SK-N-SH (cell line): Measurements from ENCODE around the gene POU4F1. TPM values are rescaled to one million over a fixed set of nuclear protein-coding genes. Genes with fewer than 3 reads are reported as not detected.

Experiments
- CTCF ChIA-PET: fragments of 300-600, 350-600 bp; formaldehyde crosslinking; extraction: SDS; loops from one replicate; lab custom pipeline; 2021; lab: Yijun Ruan, JAX
- POLR2A ChIA-PET: fragments of 350-600 bp; sonication (Branson Sonifier 250); formaldehyde crosslinking; extraction: SDS; loops from one replicate; lab custom pipeline; 2020; ENCODE audit warnings: antibody characterized with exemption, inconsistent platforms; lab: Yijun Ruan, JAX
- DNase-seq: peaks from one replicate; pipeline ENCODE4 v3.0.0; 2012
- H2AFZ ChIP-seq: fragments of 200-600 bp; sonication (generic); 2 replicates; pipeline ENCODE4 v1.8.1; 2016; ENCODE audit warnings: antibody characterized with exemption, mild to moderate bottlenecking, low read depth
- H3F3A ChIP-seq: fragments of 200-600 bp; sonication (generic); replicated peaks from 2 replicates; pipeline ENCODE3; 2016; ENCODE audit warnings: antibody characterized with exemption, mild to moderate bottlenecking; ENCODE audit not compliant: insufficient read depth
- H3K27ac ChIP-seq, 2 experiments: fragments of 200-500 bp in 1 of 2; fragments of 200-600 bp in 1 of 2; sonication (Bioruptor generic) in 1 of 2; sonication (generic), shearing (Covaris generic) in 1 of 2; 2 replicates each; pipeline versions ENCODE4 v1.5.1 to v1.6.1; 2014 to 2016; ENCODE audit warnings: low read depth in 2 of 2, inconsistent platforms in 1 of 2, low read length in 1 of 2, mild to moderate bottlenecking in 1 of 2, mixed read lengths in 1 of 2
- H3K27me3 ChIP-seq: fragments of 200-600 bp; sonication (generic), shearing (Covaris generic); 2 replicates; pipeline ENCODE4 v1.6.1; 2016; ENCODE audit warnings: mixed run types; ENCODE audit not compliant: insufficient read depth
- H3K36me3 ChIP-seq, 2 experiments: fragments of 200-500 bp in 1 of 2; fragments of 200-600 bp in 1 of 2; sonication (Bioruptor generic) in 1 of 2; sonication (generic) in 1 of 2; replicated peaks in 1 of 2; 2 replicates each; pipeline versions ENCODE3 to v1.5.1; 2014 to 2016; ENCODE audit warnings: low read length in 1 of 2, mild to moderate bottlenecking in 1 of 2; ENCODE audit not compliant: insufficient read depth in 2 of 2, control insufficient read depth in 1 of 2
- H3K4me1 ChIP-seq, 2 experiments: fragments of 200-500 bp in 1 of 2; fragments of 200-600 bp in 1 of 2; sonication (Bioruptor generic) in 1 of 2; sonication (generic), shearing (Covaris generic) in 1 of 2; 2 replicates each; pipeline versions ENCODE4 v1.5.1 to v1.6.1; 2014 to 2016; ENCODE audit warnings: low read depth in 1 of 2, low read length in 1 of 2, mixed run types in 1 of 2; ENCODE audit not compliant: insufficient read depth in 2 of 2, control insufficient read depth in 1 of 2
- H3K4me2 ChIP-seq: fragments of 200-600 bp; sonication (generic), shearing (Covaris generic); 2 replicates; pipeline ENCODE4 v1.6.1; 2017; ENCODE audit warnings: mixed run types
- H3K4me3 ChIP-seq, 2 experiments: fragments of 200-500 bp in 1 of 2; fragments of 200-600 bp in 1 of 2; sonication (Bioruptor generic) in 1 of 2; sonication (generic), shearing (Covaris generic) in 1 of 2; 2 replicates each; pipeline versions ENCODE4 v1.5.1 to v1.8.1; 2014 to 2016; ENCODE audit warnings: low read depth in 2 of 2, inconsistent platforms in 1 of 2, low read length in 1 of 2, mild to moderate bottlenecking in 1 of 2, mixed read lengths in 1 of 2, moderate library complexity in 1 of 2
- H3K79me2 ChIP-seq: fragments of 200-600 bp; sonication (generic); 2 replicates; pipeline ENCODE4 v1.8.1; 2017; ENCODE audit warnings: mild to moderate bottlenecking; ENCODE audit not compliant: insufficient read depth
- H3K9ac ChIP-seq: fragments of 200-600 bp; sonication (generic); 2 replicates; pipeline ENCODE4 v1.6.1; 2017; ENCODE audit warnings: mixed run types
- H3K9me2 ChIP-seq: fragments of 200-600 bp; sonication (generic); 2 replicates; pipeline ENCODE4 v1.6.1; 2017; ENCODE audit warnings: mixed run types
- H3K9me3 ChIP-seq: fragments of 200-600 bp; sonication (generic); 2 replicates; pipeline ENCODE4 v1.6.1; 2017; ENCODE audit warnings: mixed run types, mild to moderate bottlenecking, moderate library complexity
- H4K20me1 ChIP-seq: fragments of 200-600 bp; sonication (generic); 2 replicates; pipeline ENCODE4 v1.6.1; 2017; ENCODE audit warnings: mild to moderate bottlenecking, mixed run types; ENCODE audit not compliant: insufficient read depth
- ELF1 ChIP-seq: IDR thresholded peaks from 2 replicates; pipeline ENCODE4 v1.4.0; 2012
- EP300 ChIP-seq, 2 experiments: IDR thresholded peaks; 2 replicates each; pipeline versions ENCODE4 v1.4.0 to v1.6.1; 2012; ENCODE audit warnings: borderline replicate concordance in 1 of 2, low read depth in 1 of 2, low read length in 1 of 2
- FOXM1 ChIP-seq: IDR thresholded peaks from 2 replicates; pipeline ENCODE4 v1.4.0; 2012; ENCODE audit warnings: low read depth, mild to moderate bottlenecking
- GATA2 ChIP-seq: sonication (generic); formaldehyde crosslinking; IDR thresholded peaks from 2 replicates; pipeline ENCODE4 v1.5.0; 2020; ENCODE audit warnings: mild to moderate bottlenecking, missing genetic modification reagents
- MEF2A ChIP-seq: IDR thresholded peaks from 2 replicates; pipeline ENCODE4 v1.4.0; 2012; ENCODE audit warnings: low read depth, borderline replicate concordance
- MXI1 ChIP-seq: IDR thresholded peaks from 2 replicates; pipeline ENCODE4 v1.6.1; 2012; ENCODE audit warnings: mild to moderate bottlenecking, low read depth, low read length, improper control_type of control experiment
- POLR2AphosphoS5 ChIP-seq: IDR thresholded peaks from 2 replicates; pipeline ENCODE4 v1.6.1; 2012; ENCODE audit warnings: low read depth, low read length
- RAD21 ChIP-seq: IDR thresholded peaks from 2 replicates; pipeline ENCODE4 v1.6.1; 2012; ENCODE audit warnings: mild to moderate bottlenecking, low read length
- RCOR1 ChIP-seq: fragments of 150-350 bp; IDR thresholded peaks from 2 replicates; pipeline ENCODE4 v1.6.1; 2017; ENCODE audit warnings: antibody characterized with exemption, low read length
- REST ChIP-seq: IDR thresholded peaks from 2 replicates; pipeline ENCODE4 v1.6.1; 2012; ENCODE audit warnings: mild to moderate bottlenecking, low read depth, low read length, moderate library complexity
- RFX5 ChIP-seq: IDR thresholded peaks from 2 replicates; pipeline ENCODE4 v1.6.1; 2012; ENCODE audit warnings: mild to moderate bottlenecking, improper control_type of control experiment, low read length
- SIN3A ChIP-seq: IDR thresholded peaks from 2 replicates; pipeline ENCODE4 v1.6.1; 2012; ENCODE audit warnings: low read depth, mild to moderate bottlenecking, low read length, moderate library complexity, borderline replicate concordance
- TEAD4 ChIP-seq: IDR thresholded peaks from 2 replicates; pipeline ENCODE4 v1.4.0; 2012; ENCODE audit warnings: mild to moderate bottlenecking, borderline replicate concordance; ENCODE audit not compliant: insufficient read depth
- ZBTB33 ChIP-seq: IDR thresholded peaks from 2 replicates; pipeline ENCODE4 v1.4.0; 2012; ENCODE audit warnings: low read depth, borderline replicate concordance
- WGBS: methylation state at CpG from one replicate; pipeline ENCODE4 v1.1.6; 2017; ENCODE audit warnings: low lambda C conversion rate; 5-methylcytosine and 5-hydroxymethylcytosine counted together
- polyA plus RNA-seq, 3 experiments: library from polyadenylated mRNA; depleted of rRNA; stranded (reverse); fragments of >200 nt; gene quantifications; 2 replicates each; pipeline ENCODE4 v1.2.3, GENCODE V29; 2012
- TF ChIP-seq, protein P1 (sequence below): IDR thresholded peaks from 2 replicates; pipeline ENCODE4; 2012
- TF ChIP-seq, protein P2 (sequence below): fragments of 200-600 bp; sonication (generic); IDR thresholded peaks from 2 replicates; pipeline ENCODE4 v1.6.1; 2017; ENCODE audit warnings: antibody characterized with exemption, mild to moderate bottlenecking, moderate library complexity
- TF ChIP-seq, protein P3 (sequence below): fragments of 150-350 bp; IDR thresholded peaks from 2 replicates; pipeline ENCODE4 v1.6.1; 2016; ENCODE audit warnings: mild to moderate bottlenecking, low read depth, low read length

Gene POU4F1
- polyA plus RNA-seq, 1 of the 3 experiments (the other 2 are of a cell fraction), result not detected

- no peak overlapping the region for H3K4me2 ChIP-seq
- POLR2A ChIA-PET, result no interaction called here
- no peak overlapping the region for H3K4me3 ChIP-seq
- peaks cover 22 to 28% of the 10 kb centered on the region in 2 experiments for H3K36me3 ChIP-seq
- 87% methylated on average over 2 of the region's 2 CpGs for WGBS
- H3K4me1 ChIP-seq, result no peaks in the 10 kb centered on the region
- H2AFZ ChIP-seq, result no peak overlapping the region
- H4K20me1 ChIP-seq, result peaks cover 5% of the 10 kb centered on the region; the same call in 1 of the 2 replicates
- TF ChIP-seq SIN3A, result no peak
- TF ChIP-seq, protein P1, sequence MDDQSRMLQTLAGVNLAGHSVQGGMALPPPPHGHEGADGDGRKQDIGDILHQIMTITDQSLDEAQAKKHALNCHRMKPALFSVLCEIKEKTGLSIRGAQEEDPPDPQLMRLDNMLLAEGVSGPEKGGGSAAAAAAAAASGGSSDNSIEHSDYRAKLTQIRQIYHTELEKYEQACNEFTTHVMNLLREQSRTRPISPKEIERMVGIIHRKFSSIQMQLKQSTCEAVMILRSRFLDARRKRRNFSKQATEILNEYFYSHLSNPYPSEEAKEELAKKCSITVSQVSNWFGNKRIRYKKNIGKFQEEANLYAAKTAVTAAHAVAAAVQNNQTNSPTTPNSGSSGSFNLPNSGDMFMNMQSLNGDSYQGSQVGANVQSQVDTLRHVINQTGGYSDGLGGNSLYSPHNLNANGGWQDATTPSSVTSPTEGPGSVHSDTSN, result no peak
- no peak for TF ChIP-seq FOXM1
- TF ChIP-seq POLR2AphosphoS5, result no peak
- TF ChIP-seq, protein P2, sequence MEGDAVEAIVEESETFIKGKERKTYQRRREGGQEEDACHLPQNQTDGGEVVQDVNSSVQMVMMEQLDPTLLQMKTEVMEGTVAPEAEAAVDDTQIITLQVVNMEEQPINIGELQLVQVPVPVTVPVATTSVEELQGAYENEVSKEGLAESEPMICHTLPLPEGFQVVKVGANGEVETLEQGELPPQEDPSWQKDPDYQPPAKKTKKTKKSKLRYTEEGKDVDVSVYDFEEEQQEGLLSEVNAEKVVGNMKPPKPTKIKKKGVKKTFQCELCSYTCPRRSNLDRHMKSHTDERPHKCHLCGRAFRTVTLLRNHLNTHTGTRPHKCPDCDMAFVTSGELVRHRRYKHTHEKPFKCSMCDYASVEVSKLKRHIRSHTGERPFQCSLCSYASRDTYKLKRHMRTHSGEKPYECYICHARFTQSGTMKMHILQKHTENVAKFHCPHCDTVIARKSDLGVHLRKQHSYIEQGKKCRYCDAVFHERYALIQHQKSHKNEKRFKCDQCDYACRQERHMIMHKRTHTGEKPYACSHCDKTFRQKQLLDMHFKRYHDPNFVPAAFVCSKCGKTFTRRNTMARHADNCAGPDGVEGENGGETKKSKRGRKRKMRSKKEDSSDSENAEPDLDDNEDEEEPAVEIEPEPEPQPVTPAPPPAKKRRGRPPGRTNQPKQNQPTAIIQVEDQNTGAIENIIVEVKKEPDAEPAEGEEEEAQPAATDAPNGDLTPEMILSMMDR, result no peak
- TF ChIP-seq RAD21, result no peak
- no peak for TF ChIP-seq RCOR1
- TF ChIP-seq ELF1, result no peak
- no peak for TF ChIP-seq EP300 (IDR thresholded peaks at IDR 0.05; ENCODE audit: borderline replicate concordance in 1 of 2, low read depth in 1 of 2, low read length in 1 of 2)
- no peak for TF ChIP-seq TEAD4
- no peak for TF ChIP-seq GATA2 (CRISPR knock-in tag)
- no peaks in the 10 kb centered on the region for H3K9me3 ChIP-seq
- H3K27me3 ChIP-seq, result no peaks in the 10 kb centered on the region
- no peak overlapping the region for H3K9ac ChIP-seq
- no peaks in the 10 kb centered on the region for H3F3A ChIP-seq
- H3K9me2 ChIP-seq, result no peaks in the 10 kb centered on the region
- CTCF ChIA-PET, result interaction anchor here (1.1 to 2.2 kb wide), 5 partner anchors 11 to 770 kb away, joined by 3 to 6 read pairs (median 4); no protein-coding TSS in a partner anchor
- DNase-seq, result no peak
- H3K27ac ChIP-seq, result no peak overlapping the region
- H3K79me2 ChIP-seq, result no peaks in the 10 kb centered on the region
These were observed 17.7 kb upstream of the POU4F1 start for GRCh38 chr13:78620936-78621470.

DNA sequence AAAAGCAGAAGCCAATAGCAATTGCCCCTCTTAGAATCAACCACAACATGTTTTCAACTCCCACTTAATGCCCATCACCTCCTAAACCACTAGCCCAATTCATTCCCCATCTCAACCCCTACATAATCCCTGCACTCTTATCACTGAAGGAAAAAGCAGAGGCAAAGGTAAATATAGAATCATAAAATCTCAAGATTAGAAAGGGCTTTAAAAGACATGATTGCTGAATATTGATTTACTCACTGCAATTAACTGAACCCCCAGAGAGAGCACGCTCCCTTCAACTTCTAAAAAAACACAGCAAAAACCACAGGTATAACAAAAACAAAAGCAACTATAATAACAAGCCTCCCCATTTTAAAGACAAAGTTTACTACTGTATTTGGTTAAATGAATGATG is 15.1 kb upstream of the POU4F1 start:
- H3K4me3 ChIP-seq, result no peak overlapping the region
- H3K27me3 ChIP-seq, result no peaks in the 10 kb centered on the region
- H3K36me3 ChIP-seq, result peaks cover 26 to 28% of the 10 kb centered on the region in 2 experiments
- H3K79me2 ChIP-seq, result no peaks in the 10 kb centered on the region
- no peak overlapping the region for H3K4me2 ChIP-seq
- H3K9ac ChIP-seq, result no peak overlapping the region
- no peaks in the 10 kb centered on the region for H3K4me1 ChIP-seq
- H2AFZ ChIP-seq, result no peak overlapping the region
- H3K9me2 ChIP-seq, result no peaks in the 10 kb centered on the region
- WGBS, result 97% methylated on average over 1 of the region's 1 CpG
- ChIA-PET CTCF (interaction anchor here (1.6 kb wide), 1 partner anchor 360 kb away, joined by 6 read pairs; no protein-coding TSS in a partner anchor), POLR2A (no interaction called here)
- H4K20me1 ChIP-seq, result no peaks in the 10 kb centered on the region; the same call in 1 of the 2 replicates
- no peaks in the 10 kb centered on the region for H3F3A ChIP-seq
- H3K27ac ChIP-seq, result no peak overlapping the region
- DNase-seq, result no peak
- H3K9me3 ChIP-seq, result no peaks in the 10 kb centered on the region
- TF ChIP-seq RFX5, result no peak
- no peak for TF ChIP-seq ELF1
- TF ChIP-seq, protein P3, sequence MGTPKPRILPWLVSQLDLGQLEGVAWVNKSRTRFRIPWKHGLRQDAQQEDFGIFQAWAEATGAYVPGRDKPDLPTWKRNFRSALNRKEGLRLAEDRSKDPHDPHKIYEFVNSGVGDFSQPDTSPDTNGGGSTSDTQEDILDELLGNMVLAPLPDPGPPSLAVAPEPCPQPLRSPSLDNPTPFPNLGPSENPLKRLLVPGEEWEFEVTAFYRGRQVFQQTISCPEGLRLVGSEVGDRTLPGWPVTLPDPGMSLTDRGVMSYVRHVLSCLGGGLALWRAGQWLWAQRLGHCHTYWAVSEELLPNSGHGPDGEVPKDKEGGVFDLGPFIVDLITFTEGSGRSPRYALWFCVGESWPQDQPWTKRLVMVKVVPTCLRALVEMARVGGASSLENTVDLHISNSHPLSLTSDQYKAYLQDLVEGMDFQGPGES, result no peak
- no peak for TF ChIP-seq MEF2A
- TF ChIP-seq GATA2 (CRISPR knock-in tag), result no peak
- no peak for TF ChIP-seq FOXM1
- TF ChIP-seq ZBTB33, result no peak
- no peak for TF ChIP-seq MXI1
- TF ChIP-seq REST, result no peak
